GM12878 (cell line): ENCODE measurements around the gene STAMBPL1. TPM values are rescaled to one million over a fixed set of nuclear protein-coding genes. Genes with fewer than 3 reads are reported as not detected.

Experiments
- ATAC-seq: fragments of 200-7000 bp; cut with Tn5 transposase; 3 replicates; pipeline ENCODE4 v1.9.1; 2020; ENCODE audit warnings: mild to moderate bottlenecking, moderate library complexity
- BruUV-seq: library from RNA; stranded (reverse); fragments of 400-500 nt; replicated peaks from 2 replicates; lab custom pipeline; 2021; lab: Mats Ljungman, UMichigan
- CTCF ChIA-PET: fragments of 300-600 bp; sonication (Branson Sonifier 250); formaldehyde crosslinking; extraction: SDS; loops from one replicate; lab custom pipeline; 2021; ENCODE audit warnings: inconsistent platforms; lab: Yijun Ruan, JAX
- POLR2A ChIA-PET: fragments of 350-600 bp; formaldehyde crosslinking; extraction: SDS; loops from one replicate; lab custom pipeline; 2021; ENCODE audit warnings: inconsistent platforms; lab: Charles Lee
- RAD21 ChIA-PET: fragments of 300-600 bp; sonication (Branson Sonifier 250); formaldehyde crosslinking; loops from one replicate; lab custom pipeline; 2023; ENCODE audit warnings: antibody characterized with exemption; ENCODE audit not compliant: unreplicated experiment; lab: Charles Lee
- SMC1A ChIA-PET: fragments of 300-600 bp; sonication (Branson Sonifier 250); formaldehyde crosslinking; loops from one replicate; lab custom pipeline; 2023; ENCODE audit not compliant: unreplicated experiment, uncharacterized antibody; lab: Charles Lee
- DNase-seq: peaks from one replicate; pipeline ENCODE4 v3.0.0-alpha.2; 2011; ENCODE audit warnings: low read depth, low spot score
- FAIRE-seq: peaks from 3 replicates; lab custom pipeline; 2011; peaks lifted over from hg19 to GRCh38; lab: Jason Lieb, UNC
- H2AFZ ChIP-seq: 2 replicates; pipeline ENCODE4 v1.6.0; 2011; ENCODE audit warnings: low read depth, low read length, control low read depth; ENCODE audit not compliant: control insufficient read depth
- H3K27ac ChIP-seq: 2 replicates; pipeline ENCODE4 v1.5.1; 2011; ENCODE audit warnings: control low read depth; ENCODE audit not compliant: control insufficient read depth, insufficient read depth
- H3K27me3 ChIP-seq, 2 experiments: replicated peaks in 1 of 2; 2 replicates each; pipeline versions ENCODE4 v1.6.0 to v1.6.1; 2011; ENCODE audit warnings: low read length in 1 of 2; ENCODE audit not compliant: control insufficient read depth in 2 of 2, insufficient read depth in 2 of 2
- H3K36me3 ChIP-seq, 2 experiments: 2 replicates each; pipeline ENCODE4 v1.5.1; 2011; ENCODE audit warnings: low read length in 1 of 2; ENCODE audit not compliant: control insufficient read depth in 2 of 2, insufficient read depth in 2 of 2
- H3K4me1 ChIP-seq: 2 replicates; pipeline ENCODE4 v1.6.1; 2011; ENCODE audit warnings: mild to moderate bottlenecking, low read length, moderate library complexity, mixed read lengths; ENCODE audit not compliant: control insufficient read depth, insufficient read depth
- H3K4me2 ChIP-seq: 2 replicates; pipeline ENCODE4 v1.6.0; 2011; ENCODE audit warnings: control low read depth; ENCODE audit not compliant: control insufficient read depth, insufficient read depth
- H3K4me3 ChIP-seq: fragments of 200-600 bp; sonication (generic); 2 replicates; pipeline ENCODE4 v1.5.1; 2016
- H3K79me2 ChIP-seq: 2 replicates; pipeline ENCODE4 v1.6.0; 2011; ENCODE audit warnings: low read length; ENCODE audit not compliant: control insufficient read depth, insufficient read depth
- H3K9ac ChIP-seq: 2 replicates; pipeline ENCODE4 v1.8.0; 2011; ENCODE audit warnings: low read length, control low read depth, mixed read lengths; ENCODE audit not compliant: control insufficient read depth, insufficient read depth
- H3K9me3 ChIP-seq: replicated peaks from 3 replicates; pipeline ENCODE4 v1.5.1; 2011; ENCODE audit warnings: mild to moderate bottlenecking, low read length; ENCODE audit not compliant: control insufficient read depth, insufficient read depth
- H4K20me1 ChIP-seq: 2 replicates; pipeline ENCODE4 v1.6.0; 2011; ENCODE audit not compliant: control insufficient read depth, insufficient read depth
- BCL11A ChIP-seq: IDR thresholded peaks from 2 replicates; pipeline ENCODE4 v1.6.1; 2011; ENCODE audit warnings: low read depth, low read length
- BHLHE40 ChIP-seq, 2 experiments: fragments of 450-650 bp in 1 of 2; IDR thresholded peaks; 2 replicates each; pipeline ENCODE4 v1.6.1; 2011 to 2017; ENCODE audit warnings: low read depth in 2 of 2, borderline replicate concordance in 1 of 2, improper control_type of control experiment in 1 of 2, low read length in 1 of 2, mild to moderate bottlenecking in 1 of 2
- FOXK2 ChIP-seq: fragments of 450-650 bp; IDR thresholded peaks from 2 replicates; pipeline ENCODE4 v1.6.1; 2017; ENCODE audit warnings: mild to moderate bottlenecking, moderate library complexity
- HDAC6 ChIP-seq: fragments of 200-600 bp; sonication (generic); IDR thresholded peaks from one replicate; pipeline ENCODE4 v1.8.0; 2017; ENCODE audit warnings: antibody characterized with exemption; ENCODE audit not compliant: unreplicated experiment
- JUND ChIP-seq: IDR thresholded peaks from 2 replicates; pipeline ENCODE4 v1.6.1; 2012; ENCODE audit warnings: low read depth, mild to moderate bottlenecking, low read length, improper control_type of control experiment, moderate library complexity
- KLF5 ChIP-seq: fragments of 450-650 bp; IDR thresholded peaks from 2 replicates; pipeline ENCODE4 v1.6.1; 2014; ENCODE audit warnings: mild to moderate bottlenecking; ENCODE audit not compliant: partially characterized antibody
- MTA3 ChIP-seq: IDR thresholded peaks from 2 replicates; pipeline ENCODE4 v1.6.1; 2012; ENCODE audit warnings: low read length, inconsistent platforms, borderline replicate concordance
- NBN ChIP-seq: fragments of 450-650 bp; IDR thresholded peaks from 2 replicates; pipeline ENCODE4 v1.6.1; 2016
- NFYA ChIP-seq: IDR thresholded peaks from 2 replicates; pipeline ENCODE4 v1.6.1; 2011; ENCODE audit warnings: low read depth, mild to moderate bottlenecking, low read length, improper control_type of control experiment, borderline replicate concordance
- NKRF ChIP-seq: fragments of 450-650 bp; conservative IDR thresholded peaks from 2 replicates; pipeline ENCODE4 v1.6.1; 2017; ENCODE audit warnings: mild to moderate bottlenecking, moderate library complexity
- NR2C1 ChIP-seq: fragments of 450-650 bp; IDR thresholded peaks from 2 replicates; pipeline ENCODE4 v1.6.1; 2017; ENCODE audit warnings: antibody characterized with exemption, mild to moderate bottlenecking, moderate library complexity
- PKNOX1 ChIP-seq: fragments of 450-650 bp; IDR thresholded peaks from 2 replicates; pipeline ENCODE4 v1.6.1; 2016; ENCODE audit warnings: mild to moderate bottlenecking
- POLR2A ChIP-seq: IDR thresholded peaks from 2 replicates; pipeline ENCODE4 v1.6.1; 2011; ENCODE audit warnings: low read depth, mild to moderate bottlenecking, low read length
- REST ChIP-seq: IDR thresholded peaks from 2 replicates; pipeline ENCODE4 v1.6.1; 2012; ENCODE audit warnings: mild to moderate bottlenecking, low read depth, low read length
- SRF ChIP-seq, 2 experiments: IDR thresholded peaks; 2 replicates each; pipeline ENCODE4 v1.6.1; 2011; ENCODE audit warnings: low read depth in 2 of 2, low read length in 2 of 2, mild to moderate bottlenecking in 1 of 2, moderate library complexity in 1 of 2
- TARDBP ChIP-seq: IDR thresholded peaks from 2 replicates; pipeline ENCODE4 v1.6.1; 2016; ENCODE audit warnings: borderline replicate concordance
- TCF12 ChIP-seq: IDR thresholded peaks from 2 replicates; pipeline ENCODE4 v1.6.1; 2011; ENCODE audit warnings: low read depth, mild to moderate bottlenecking, low read length
- TCF7 ChIP-seq: IDR thresholded peaks from 2 replicates; pipeline ENCODE4 v1.6.1; 2014; ENCODE audit warnings: antibody characterized with exemption, borderline replicate concordance
- USF1 ChIP-seq: IDR thresholded peaks from 2 replicates; pipeline ENCODE4 v1.6.1; 2011; ENCODE audit warnings: borderline replicate concordance, low read depth, mild to moderate bottlenecking, moderate library complexity, mixed read lengths, low read length; ENCODE audit not compliant: insufficient read depth; ENCODE audit errors: extremely low read length
- in situ Hi-C: fragments of 300-500 bp; cut with MboI; formaldehyde crosslinking; loops from 9 replicates; pipeline ENCODE4 v1.14.3; 2018; ENCODE audit warnings: mixed read lengths
- intact Hi-C: fragments of 100-400 bp; cut with micrococcal nuclease; formaldehyde crosslinking; loops from one replicate; pipeline ENCODE4 v1.14.2; 2022; ENCODE audit not compliant: unreplicated experiment
- polyA plus RNA-seq, 11 experiments: library from polyadenylated mRNA; depleted of rRNA in 4 of 11; unstranded in 6 of 11; stranded (reverse) in 5 of 11; fragments of >200 nt; fragmentation: Nextera tagmentation in 4 of 11; fragmentation: Illumina TruSeq in 1 of 11; extraction: Ambion mirVana in 4 of 11; extraction: Trizol in 1 of 11; gene quantifications; 1 replicate in 1 of 11; 2 replicates in 10 of 11; pipeline versions ENCODE4 v1.2.1 to v1.2.3, GENCODE V29; 2011 to 2016; ENCODE audit warnings: inconsistent platforms in 2 of 11, missing spikeins in 2 of 11, low read depth in 1 of 11
- total RNA-seq, 4 experiments: library from RNA; depleted of rRNA in 3 of 4; stranded (reverse); fragments of >200 nt in 3 of 4; fragmentation: Illumina TruSeq in 1 of 4; extraction: Trizol in 1 of 4; gene quantifications; 2 replicates each; pipeline versions ENCODE4 v1.2.1 to v1.2.3, GENCODE V29; 2013 to 2021

The STAMBPL1 gene
- total and polyA plus RNA-seq, 10 of the 15 experiments (the other 5 are each of a cell fraction or from before 2014, with no cell fraction given): 7.5 to 44.1 (median 25.4) TPM

GRCh38 chr10:88875081-88875480, 5.0 kb upstream of the STAMBPL1 start:
- no peak overlapping the region for H3K4me2 ChIP-seq
- H3K27ac ChIP-seq: no peak overlapping the region
- ATAC-seq (no peak), FAIRE-seq (no peak), DNase-seq (no peak)
- H3K79me2 ChIP-seq: peaks cover under 1% of the 10 kb centered on the region; the same call in 1 of the 2 replicates
- ChIA-PET SMC1A (interaction anchor here (1.0 to 1.2 kb wide), 2 partner anchors 12 to 39 kb away, joined by 5 read pairs; no protein-coding TSS in a partner anchor), CTCF (no interaction called here), RAD21 (no interaction called here), POLR2A (no interaction called here)
- H3K4me1 ChIP-seq: peaks cover 12% of the 10 kb centered on the region
- in situ Hi-C loops: no loop called here
- no peaks in the 10 kb centered on the region for H3K9me3 ChIP-seq
- no peaks in the 10 kb centered on the region for H3K36me3 ChIP-seq
- H4K20me1 ChIP-seq: no peaks in the 10 kb centered on the region
- no peak overlapping the region for H3K4me3 ChIP-seq
- no peaks in the 10 kb centered on the region for H3K27me3 ChIP-seq
- no TSS peak for BruUV-seq
- intact Hi-C loops: no loop called here
- H2AFZ ChIP-seq: no peak overlapping the region
- H3K9ac ChIP-seq: no peak overlapping the region
- no peak for TF ChIP-seq TCF7
- TF ChIP-seq TARDBP: no peak
- TF ChIP-seq PKNOX1: no peak
- TF ChIP-seq MTA3: no peak
- TF ChIP-seq NKRF: no peak
- TF ChIP-seq POLR2A: no peak
- no peak for TF ChIP-seq SRF (IDR thresholded peaks at IDR 0.05; ENCODE audit: low read depth in 2 of 2, low read length in 2 of 2)
- TF ChIP-seq NR2C1: no peak
- no peak for TF ChIP-seq TCF12
- TF ChIP-seq KLF5: no peak
- TF ChIP-seq HDAC6: no peak
- no peak for TF ChIP-seq REST
- TF ChIP-seq BCL11A: no peak
- TF ChIP-seq JUND: no peak
- TF ChIP-seq USF1: no peak
- TF ChIP-seq NFYA: no peak
- no peak for TF ChIP-seq NBN
- TF ChIP-seq BHLHE40 (IDR thresholded peaks at IDR 0.05; ENCODE audit: borderline replicate concordance in 1 of 2, low read depth in 2 of 2, low read length in 1 of 2): no peak
- no peak for TF ChIP-seq FOXK2
